Raji (cell line): ENCODE measurements around the gene S100A2.

Source experiments
- POLR2A ChIP-seq: IDR thresholded peaks from 2 replicates; pipeline ENCODE4 v1.6.1; 2011; ENCODE audit warnings: low read depth, low read length, control low read depth; ENCODE audit not compliant: insufficient read depth

Gene S100A2

GRCh38 chr1:153565529-153566374 is at the start of gene S100A2:
TSS of gene S100A2 (minus strand) at chr1:153565844. CDS start at chr1:153563877, 1,967 bp downstream.
- TF ChIP-seq POLR2A: no peak

DNA sequence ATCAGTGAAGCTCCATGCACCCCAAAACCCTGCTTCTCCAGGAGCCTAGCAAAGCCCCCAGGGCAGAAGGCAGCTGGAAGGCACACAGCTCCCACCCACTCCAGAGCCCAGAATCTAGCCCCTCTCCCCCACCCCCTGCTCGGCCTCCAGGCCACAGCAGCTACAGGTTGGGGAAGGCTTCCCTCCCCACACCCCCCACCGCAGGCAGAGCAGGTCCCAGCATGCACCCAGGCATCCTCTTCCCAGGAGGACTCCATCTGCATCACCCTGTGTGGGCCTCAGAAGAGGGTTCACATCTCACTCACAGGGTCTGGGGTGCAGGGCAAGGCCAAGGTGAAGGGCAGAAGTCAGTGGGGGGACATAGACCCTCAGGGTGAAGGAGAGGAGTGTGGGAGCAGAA is 49.8 kb upstream of the S100A2 start:
- TF ChIP-seq POLR2A: no peak

DNA sequence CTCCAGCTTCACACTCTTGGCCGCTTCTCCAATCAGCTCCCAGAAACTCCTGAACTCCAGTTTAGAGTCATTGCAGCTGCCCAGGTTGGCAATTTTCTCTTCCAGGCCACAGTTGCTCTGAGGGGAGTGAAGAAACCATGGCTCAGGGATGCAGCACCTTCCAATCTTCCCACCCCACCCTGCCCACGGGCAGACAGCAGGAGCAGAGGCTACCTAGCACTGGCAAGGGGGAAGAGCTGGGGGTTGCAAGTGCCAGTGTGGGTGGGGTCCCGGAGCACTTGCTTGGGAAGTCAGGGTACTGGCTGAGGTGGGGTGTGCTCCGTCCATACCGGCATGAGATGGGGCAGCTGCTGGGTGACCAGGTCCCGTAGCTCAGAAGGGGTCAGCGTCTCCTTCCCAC is 49.3 kb upstream of the S100A2 start:
- TF ChIP-seq POLR2A: no peak

GRCh38 chr1:153614189-153614900 is 48.7 kb upstream of the S100A2 start:
- no peak for TF ChIP-seq POLR2A

DNA sequence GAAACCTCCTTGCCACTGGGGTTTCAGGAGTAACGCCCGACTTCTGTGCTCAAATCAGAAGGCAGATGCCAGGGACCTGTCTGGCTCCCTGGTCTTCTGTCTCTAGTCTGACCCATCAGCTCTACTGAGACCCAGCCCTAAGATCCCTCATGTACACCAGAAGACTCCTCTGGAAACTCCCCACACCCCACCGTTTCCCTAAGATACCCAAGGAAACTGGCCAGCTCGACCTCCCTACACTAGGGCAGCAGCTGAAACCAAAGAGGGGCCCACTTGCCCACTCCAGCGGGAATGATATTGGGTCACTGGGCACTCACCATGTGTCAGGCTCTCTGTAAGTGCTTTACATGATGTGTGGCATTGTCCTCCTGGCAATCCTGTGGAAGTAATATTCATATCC is 47.8 kb upstream of the S100A2 start:
- no peak for TF ChIP-seq POLR2A

- TF ChIP-seq POLR2A: no peak
These were observed 47.2 kb upstream of the S100A2 start, which contains the start of gene S100A16 for GRCh38 chr1:153612755-153613331. TSS of gene S100A16 (minus strand) at chr1:153613137. CDS start at chr1:153608151, 4,986 bp downstream.

- no peak for TF ChIP-seq POLR2A
These were observed 46.6 kb upstream of the S100A2 start for GRCh38 chr1:153612111-153612754.

- no peak for TF ChIP-seq POLR2A
These were observed 45.7 kb upstream of the S100A2 start for GRCh38 chr1:153611356-153611755.

GRCh38 chr1:153610811-153611301 is 45.2 kb upstream of the S100A2 start:
- no peak for TF ChIP-seq POLR2A

DNA sequence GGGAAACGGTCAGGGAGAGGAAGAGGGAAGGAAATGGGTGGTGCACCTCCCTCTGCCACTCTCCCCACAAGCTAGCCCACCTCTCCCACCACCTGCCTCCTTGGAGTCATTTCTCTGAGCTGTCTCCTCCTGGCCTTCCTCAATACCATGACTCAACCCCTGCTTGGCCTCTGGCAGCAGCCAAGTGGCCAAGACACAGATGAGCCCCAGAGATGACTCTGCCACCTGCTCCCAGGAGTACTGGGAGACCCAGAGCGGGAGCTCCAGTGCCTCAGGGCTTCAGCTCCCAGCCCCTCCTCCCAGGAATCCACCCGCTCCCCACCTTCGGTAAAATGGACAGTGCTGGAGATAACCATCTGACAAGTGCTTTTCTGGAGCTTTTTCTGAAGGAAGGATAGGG is 44.7 kb upstream of the S100A2 start:
- no peak for TF ChIP-seq POLR2A

- no peak for TF ChIP-seq POLR2A
These were observed 43.9 kb upstream of the S100A2 start for GRCh38 chr1:153609585-153609907.

GRCh38 chr1:153608742-153609584 is 43.3 kb upstream of the S100A2 start:
- no peak for TF ChIP-seq POLR2A

DNA sequence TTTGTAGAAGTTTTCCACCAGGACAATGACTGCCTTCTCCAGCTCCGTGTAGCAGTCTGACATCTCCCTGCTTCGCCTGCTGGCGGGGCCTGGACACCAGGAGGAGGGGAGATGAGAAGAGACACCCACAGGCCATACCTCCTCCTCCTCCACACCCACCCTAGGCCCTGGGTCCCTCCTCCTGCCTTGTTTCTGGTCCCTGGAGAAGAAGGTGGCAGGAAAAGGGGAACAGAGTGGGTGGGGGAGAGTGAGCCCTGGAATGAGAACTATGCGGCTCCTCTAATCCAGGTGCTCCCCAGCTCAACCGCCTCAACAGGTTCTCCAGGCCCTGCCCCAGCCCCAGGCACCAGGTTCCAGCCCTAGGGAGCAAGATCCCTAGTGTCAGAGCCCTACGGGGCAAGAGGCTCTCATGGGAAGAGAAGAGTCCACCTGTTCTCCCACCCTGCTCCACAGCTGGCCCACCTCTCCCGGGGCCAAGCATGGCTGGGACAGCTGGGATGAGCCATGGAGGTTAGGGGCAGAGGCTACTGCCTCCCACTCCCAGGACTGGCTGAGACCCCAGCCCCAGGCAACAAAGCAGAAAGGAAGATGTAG is 42.5 kb upstream of the S100A2 start:
- TF ChIP-seq POLR2A: no peak

DNA sequence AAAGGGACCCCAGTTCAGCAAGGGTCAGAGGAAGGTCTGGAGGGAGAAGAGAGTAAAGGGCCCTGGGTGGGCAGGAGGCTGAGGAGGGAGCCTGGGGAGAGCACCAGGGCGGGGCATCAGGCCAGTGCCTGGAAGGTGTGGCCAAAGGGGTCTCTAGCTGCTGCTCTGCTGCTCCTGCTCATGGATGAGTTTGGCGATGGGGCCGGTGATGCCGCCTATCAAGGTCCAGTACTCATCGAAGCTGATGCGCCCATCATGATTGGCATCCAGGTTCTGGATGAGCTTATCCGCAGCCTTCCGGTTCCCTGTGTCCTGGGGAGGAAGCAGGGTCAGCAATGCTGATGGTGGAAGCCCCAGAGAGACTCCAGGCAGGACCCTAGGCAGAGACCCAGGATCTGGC is 41.7 kb upstream of the S100A2 start:
- no peak for TF ChIP-seq POLR2A

GRCh38 chr1:153606194-153606593 is 40.5 kb upstream of the S100A2 start:
- TF ChIP-seq POLR2A: no peak

DNA sequence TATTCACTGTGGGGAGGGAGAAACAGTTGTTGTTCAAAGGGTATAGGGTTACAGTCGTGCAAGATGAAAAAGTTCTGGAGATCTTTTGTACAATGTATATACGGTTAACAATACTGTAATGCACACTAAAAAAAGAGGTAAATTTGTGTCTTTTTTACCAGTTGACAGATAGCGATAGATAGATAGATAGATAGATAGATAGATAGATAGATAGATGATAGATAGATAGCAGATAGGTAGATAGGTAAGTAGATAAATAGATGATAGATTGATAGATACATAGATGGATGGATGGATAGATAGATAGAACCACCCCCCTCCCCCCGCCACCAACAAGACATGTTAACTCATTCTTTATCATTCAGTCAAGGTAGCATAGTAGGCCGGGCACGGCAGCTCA is 37.1 kb upstream of the S100A2 start:
- no peak for TF ChIP-seq POLR2A
